Ectodermal cell (in vitro differentiated cells): ENCODE measurements around the gene CIDEC.

Experiments used
- H3K27ac ChIP-seq: 2 replicates; pipeline ENCODE4 v1.7.0; 2013; ENCODE audit warnings: mild to moderate bottlenecking, low read depth, low read length; ENCODE audit not compliant: insufficient read depth, poor library complexity, severe bottlenecking
- H3K27me3 ChIP-seq: 2 replicates; pipeline ENCODE4 v1.7.0; 2013; ENCODE audit warnings: mild to moderate bottlenecking, low read length; ENCODE audit not compliant: insufficient read depth, control insufficient read depth, poor library complexity, severe bottlenecking
- H3K36me3 ChIP-seq: one replicate; pipeline ENCODE4 v1.7.0; 2013; ENCODE audit warnings: low read length; ENCODE audit not compliant: control insufficient read depth, insufficient read depth
- H3K4me1 ChIP-seq: one replicate; pipeline ENCODE4 v1.7.0; 2013; ENCODE audit warnings: low read length; ENCODE audit not compliant: control insufficient read depth, insufficient read depth
- H3K4me3 ChIP-seq: 2 replicates; pipeline ENCODE4 v1.7.0; 2013; ENCODE audit warnings: low read depth, low read length, control low read depth; ENCODE audit not compliant: insufficient read depth
- H3K9me3 ChIP-seq: 2 replicates; pipeline ENCODE4 v1.7.0; 2013; ENCODE audit warnings: mild to moderate bottlenecking, low read length, moderate library complexity; ENCODE audit not compliant: control insufficient read depth
- WGBS, 2 experiments: methylation state at CpG; one replicate each; pipeline ENCODE4 v1.1.7; 2013; ENCODE audit warnings: missing lambda C conversion rate in 2 of 2; 5-methylcytosine and 5-hydroxymethylcytosine counted together

The CIDEC gene

GRCh38 chr3:9831253-9831652, 48.8 kb downstream of the CIDEC start:
- Histone ChIP-seq H3K4me1 (no peaks in the 10 kb centered on the region), H3K9me3 (no peaks in the 10 kb centered on the region), H3K4me3 (no peak overlapping the region), H3K27me3 (no peaks in the 10 kb centered on the region), H3K27ac (no peak overlapping the region), H3K36me3 (no peaks in the 10 kb centered on the region)
- WGBS, 2 experiments = 88 to 99% methylated on average over 3 of the region's 3 CpGs

- Histone ChIP-seq H3K27me3 (no peaks in the 10 kb centered on the region), H3K4me1 (no peaks in the 10 kb centered on the region), H3K36me3 (no peaks in the 10 kb centered on the region), H3K9me3 (no peaks in the 10 kb centered on the region), H3K4me3 (no peak overlapping the region), H3K27ac (no peak overlapping the region)
- WGBS, 2 experiments = 96 to 97% methylated on average over 17 of the region's 17 CpGs
Measured at GRCh38 chr3:9828801-9829755, 51.0 kb downstream of the CIDEC start.

GRCh38 chr3:9826815-9827573, 53.1 kb downstream of the CIDEC start:
- no peaks in the 10 kb centered on the region for H3K36me3 ChIP-seq
- H3K27me3 ChIP-seq = no peaks in the 10 kb centered on the region
- no peak overlapping the region for H3K4me3 ChIP-seq
- 81 to 84% methylated on average over 20 of the region's 20 CpGs for WGBS, 2 experiments
- no peaks in the 10 kb centered on the region for H3K4me1 ChIP-seq
- H3K9me3 ChIP-seq = no peaks in the 10 kb centered on the region
- H3K27ac ChIP-seq = no peak overlapping the region

GRCh38 chr3:9825451-9826040, 54.5 kb downstream of the CIDEC start:
- no peak overlapping the region for H3K4me3 ChIP-seq
- WGBS, 2 experiments = 81 to 83% methylated on average over 14 of the region's 14 CpGs
- H3K27ac ChIP-seq = no peak overlapping the region

DNA sequence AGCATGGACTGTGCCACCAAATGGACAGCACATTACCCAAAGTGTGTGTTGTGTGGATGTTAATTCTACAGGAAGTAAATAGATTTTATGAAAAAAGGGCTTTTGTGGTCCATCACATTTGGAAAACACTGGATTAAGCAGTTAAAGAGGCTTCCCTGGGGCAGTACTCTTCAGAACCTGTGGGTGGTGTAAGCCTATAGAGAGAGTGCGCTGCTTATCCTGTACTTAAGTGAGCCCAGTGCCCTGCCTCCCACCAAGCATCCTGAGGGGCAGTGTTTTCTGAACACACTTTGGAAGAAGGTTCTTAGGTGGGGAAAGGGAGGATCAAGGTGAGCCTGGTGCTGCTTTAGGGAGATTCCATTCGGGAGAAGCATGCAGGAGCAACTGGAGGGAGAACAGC, 59.1 kb downstream of the CIDEC start:
- H3K9me3 ChIP-seq = no peaks in the 10 kb centered on the region
- no peaks in the 10 kb centered on the region for H3K27me3 ChIP-seq
- H3K4me3 ChIP-seq = no peak overlapping the region
- no peaks in the 10 kb centered on the region for H3K36me3 ChIP-seq
- H3K27ac ChIP-seq = no peak overlapping the region
- whole genome bisulfite sequencing, 2 experiments = 32 to 43% methylated on average over 2 of the region's 2 CpGs
- H3K4me1 ChIP-seq = no peaks in the 10 kb centered on the region

More at GRCh38 chr3:9825451-9826040, 54.5 kb downstream of the CIDEC start:
- no peaks in the 10 kb centered on the region for H3K36me3 ChIP-seq
- H3K4me1 ChIP-seq = no peaks in the 10 kb centered on the region
- no peaks in the 10 kb centered on the region for H3K9me3 ChIP-seq
- H3K27me3 ChIP-seq = no peaks in the 10 kb centered on the region

DNA sequence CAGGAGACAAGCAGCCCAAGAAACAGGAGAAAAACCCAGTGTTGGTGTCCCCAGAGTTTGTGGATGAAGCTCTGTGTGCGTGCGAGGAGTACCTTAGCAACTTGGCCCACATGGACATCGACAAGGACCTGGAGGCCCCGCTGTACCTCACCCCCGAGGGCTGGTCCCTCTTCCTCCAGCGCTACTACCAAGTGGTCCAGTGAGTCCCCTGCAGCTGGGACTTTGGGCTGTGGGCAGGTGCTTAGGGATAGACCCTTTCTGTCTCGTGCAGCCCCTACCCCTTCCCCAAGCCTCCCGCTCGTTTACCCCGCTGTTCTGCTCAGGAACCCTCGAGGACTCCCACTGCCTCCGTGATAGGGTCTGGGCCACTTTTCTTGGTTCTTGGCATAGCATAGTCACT, 59.5 kb downstream of the CIDEC start:
- no peaks in the 10 kb centered on the region for H3K27me3 ChIP-seq
- H3K27ac ChIP-seq = no peak overlapping the region
- no peaks in the 10 kb centered on the region for H3K36me3 ChIP-seq
- no peaks in the 10 kb centered on the region for H3K9me3 ChIP-seq
- H3K4me3 ChIP-seq = no peak overlapping the region
- WGBS, 2 experiments = 85 to 89% methylated on average over 12 of the region's 12 CpGs
- no peaks in the 10 kb centered on the region for H3K4me1 ChIP-seq

DNA sequence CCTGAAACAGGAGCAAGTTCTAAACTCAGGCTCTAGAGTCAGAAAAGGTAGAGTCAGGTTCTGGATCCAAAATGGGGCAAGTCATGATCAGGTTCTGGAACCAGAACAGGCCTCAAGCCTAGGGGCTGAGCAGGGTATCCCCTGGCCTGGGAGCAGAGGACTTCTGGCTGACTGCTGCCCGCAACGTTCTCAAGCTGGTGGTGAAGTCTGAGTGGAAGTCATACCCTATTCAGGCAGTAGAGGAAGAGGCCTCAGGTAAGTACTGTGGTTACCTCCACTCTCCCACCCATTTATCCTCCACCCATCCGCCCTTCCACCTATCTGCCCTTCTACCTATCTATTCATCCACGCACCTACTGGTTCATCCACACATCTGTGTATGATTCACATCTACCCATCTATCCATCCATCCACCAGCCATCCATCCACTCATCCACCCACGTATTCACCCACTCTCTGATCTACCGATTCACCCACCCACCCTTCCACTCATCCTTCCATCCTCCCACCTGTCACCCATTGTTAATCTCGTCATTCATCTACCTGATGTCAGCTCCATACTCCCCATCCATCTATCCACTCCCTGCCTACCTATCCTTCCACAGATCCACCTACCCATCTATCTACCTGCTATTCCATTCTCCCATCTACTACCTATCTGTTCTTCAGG, 61.3 kb downstream of the CIDEC start:
- WGBS, 2 experiments = 91 to 93% methylated on average over 6 of the region's 7 CpGs
- Histone ChIP-seq H3K4me3 (no peak overlapping the region), H3K27ac (no peak overlapping the region), H3K27me3 (no peaks in the 10 kb centered on the region), H3K4me1 (no peaks in the 10 kb centered on the region), H3K9me3 (no peaks in the 10 kb centered on the region), H3K36me3 (no peaks in the 10 kb centered on the region)

DNA sequence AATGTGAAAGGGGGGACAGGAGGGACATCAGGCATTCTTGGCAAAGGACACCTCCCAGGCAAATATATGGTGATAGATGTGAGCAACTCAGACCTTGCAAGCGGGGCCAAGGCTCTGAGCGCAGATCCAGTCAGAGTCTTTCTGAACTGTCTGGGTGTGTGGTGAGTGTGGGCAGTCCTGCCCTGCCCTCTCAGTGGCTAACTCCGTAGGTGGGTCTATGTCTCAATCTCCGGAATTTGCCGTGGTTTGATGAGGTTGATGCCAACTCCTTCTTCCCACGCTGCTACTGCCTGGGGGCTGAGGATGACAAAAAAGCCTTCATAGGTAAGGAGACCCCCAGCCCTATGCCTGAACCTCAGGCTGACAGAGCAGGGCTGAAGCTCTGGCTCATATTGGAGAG, 62.6 kb downstream of the CIDEC start:
- WGBS, 2 experiments = 89 to 91% methylated on average over 6 of the region's 6 CpGs
- H3K36me3 ChIP-seq = no peaks in the 10 kb centered on the region
- H3K4me3 ChIP-seq = no peak overlapping the region
- H3K27ac ChIP-seq = no peak overlapping the region
- H3K27me3 ChIP-seq = no peaks in the 10 kb centered on the region
- no peaks in the 10 kb centered on the region for H3K4me1 ChIP-seq
- no peaks in the 10 kb centered on the region for H3K9me3 ChIP-seq
